DND-41 (cell line): Measurements from ENCODE around the gene ARSA.
A peak's percentile ranks its signal among the peaks of the same experiment; 100 is the strongest.
"Not testable (repeated sequence)": the region's sequence is repeated elsewhere in the genome, so short reads cannot be mapped to it uniquely, and the experiment has no call there.

Source experiments
- ATAC-seq: fragments of 200-7000 bp; cut with Tn5 transposase; 3 replicates; pipeline ENCODE4 v1.9.1; 2021; ENCODE audit warnings: low read depth; ENCODE audit not compliant: insufficient read depth
- DNase-seq: peaks from one replicate; pipeline ENCODE4 v3.0.0-alpha.2; 2020
- H2AFZ ChIP-seq: 2 replicates; pipeline ENCODE4 v1.6.0; 2012; ENCODE audit warnings: low read depth, low read length
- H3K27ac ChIP-seq: 2 replicates; pipeline ENCODE4 v1.5.1; 2012; ENCODE audit warnings: low read length, inconsistent platforms
- H3K27me3 ChIP-seq: fragments of 200-600 bp; sonication (generic); 2 replicates; pipeline ENCODE4 v1.6.0; 2012; ENCODE audit warnings: low read length, mild to moderate bottlenecking, inconsistent platforms; ENCODE audit not compliant: insufficient read depth, poor library complexity
- H3K36me3 ChIP-seq: 2 replicates; pipeline ENCODE4 v1.5.1; 2012; ENCODE audit warnings: low read length, inconsistent platforms; ENCODE audit not compliant: insufficient read depth
- H3K4me1 ChIP-seq: 2 replicates; pipeline ENCODE4 v1.5.1; 2012; ENCODE audit warnings: mild to moderate bottlenecking, low read length; ENCODE audit not compliant: insufficient read depth
- H3K4me2 ChIP-seq: 2 replicates; pipeline ENCODE4 v1.6.0; 2012; ENCODE audit warnings: mild to moderate bottlenecking, moderate library complexity, low read length, inconsistent platforms; ENCODE audit not compliant: insufficient read depth
- H3K4me3 ChIP-seq, 2 experiments: fragments of 200-600 bp in 1 of 2; shearing (Covaris generic) in 1 of 2; 2 replicates each; pipeline ENCODE4 v1.5.1; 2012 to 2016; ENCODE audit warnings: inconsistent platforms in 2 of 2, low read length in 2 of 2, mild to moderate bottlenecking in 2 of 2, low read depth in 1 of 2, moderate library complexity in 1 of 2
- H3K79me2 ChIP-seq: 2 replicates; pipeline ENCODE4 v1.6.0; 2012; ENCODE audit warnings: low read length, inconsistent platforms; ENCODE audit not compliant: insufficient read depth
- H3K9ac ChIP-seq: 2 replicates; pipeline ENCODE4 v1.6.0; 2012; ENCODE audit warnings: low read depth, mild to moderate bottlenecking, inconsistent platforms, low read length, moderate library complexity
- H3K9me3 ChIP-seq: 2 replicates; pipeline ENCODE4 v1.5.1; 2012; ENCODE audit warnings: low read length, moderate library complexity, mild to moderate bottlenecking, inconsistent platforms; ENCODE audit not compliant: insufficient read depth, severe bottlenecking
- H4K20me1 ChIP-seq: 2 replicates; pipeline ENCODE4 v1.6.0; 2012; ENCODE audit warnings: low read length; ENCODE audit not compliant: insufficient read depth
- EZH2 ChIP-seq: IDR thresholded peaks from 3 replicates; pipeline ENCODE4 v1.6.1; 2012; ENCODE audit warnings: borderline replicate concordance, low read depth, mild to moderate bottlenecking, moderate library complexity, low read length, inconsistent platforms; ENCODE audit not compliant: severe bottlenecking
- TF ChIP-seq, protein P1 (sequence below): IDR thresholded peaks from 2 replicates; pipeline ENCODE4 v1.5.1; 2012; ENCODE audit warnings: borderline replicate concordance, low read length, moderate library complexity, mild to moderate bottlenecking; ENCODE audit not compliant: poor library complexity, severe bottlenecking; ENCODE audit errors: extremely low read depth

The ARSA gene

GRCh38 chr22:50643021-50643820, 15.3 kb upstream of the ARSA start:
- H3K4me3 ChIP-seq, H4K20me1 ChIP-seq, H3K36me3 ChIP-seq, H3K4me1 ChIP-seq, ATAC-seq, H3K79me2 ChIP-seq, H3K27ac ChIP-seq, H3K9me3 ChIP-seq, H3K4me2 ChIP-seq, H2AFZ ChIP-seq, DNase-seq, H3K9ac ChIP-seq: not testable (repeated sequence)
- peaks cover 24% of the 10 kb centered on the region for H3K27me3 ChIP-seq
- peak; percentile 57 for TF ChIP-seq EZH2

GRCh38 chr22:50641696-50642607, 14.0 kb upstream of the ARSA start:
- H3K4me1 ChIP-seq: no peaks in the 10 kb centered on the region
- no peak for DNase-seq
- H4K20me1 ChIP-seq: no peaks in the 10 kb centered on the region
- no peak overlapping the region for H3K27ac ChIP-seq
- H3K79me2 ChIP-seq: no peaks in the 10 kb centered on the region
- no peak overlapping the region for H3K9ac ChIP-seq
- H3K36me3 ChIP-seq: no peaks in the 10 kb centered on the region
- no peak overlapping the region for H2AFZ ChIP-seq
- peaks cover 2% of the 10 kb centered on the region for H3K9me3 ChIP-seq
- TF ChIP-seq EZH2: no peak
- TF ChIP-seq, protein P1, sequence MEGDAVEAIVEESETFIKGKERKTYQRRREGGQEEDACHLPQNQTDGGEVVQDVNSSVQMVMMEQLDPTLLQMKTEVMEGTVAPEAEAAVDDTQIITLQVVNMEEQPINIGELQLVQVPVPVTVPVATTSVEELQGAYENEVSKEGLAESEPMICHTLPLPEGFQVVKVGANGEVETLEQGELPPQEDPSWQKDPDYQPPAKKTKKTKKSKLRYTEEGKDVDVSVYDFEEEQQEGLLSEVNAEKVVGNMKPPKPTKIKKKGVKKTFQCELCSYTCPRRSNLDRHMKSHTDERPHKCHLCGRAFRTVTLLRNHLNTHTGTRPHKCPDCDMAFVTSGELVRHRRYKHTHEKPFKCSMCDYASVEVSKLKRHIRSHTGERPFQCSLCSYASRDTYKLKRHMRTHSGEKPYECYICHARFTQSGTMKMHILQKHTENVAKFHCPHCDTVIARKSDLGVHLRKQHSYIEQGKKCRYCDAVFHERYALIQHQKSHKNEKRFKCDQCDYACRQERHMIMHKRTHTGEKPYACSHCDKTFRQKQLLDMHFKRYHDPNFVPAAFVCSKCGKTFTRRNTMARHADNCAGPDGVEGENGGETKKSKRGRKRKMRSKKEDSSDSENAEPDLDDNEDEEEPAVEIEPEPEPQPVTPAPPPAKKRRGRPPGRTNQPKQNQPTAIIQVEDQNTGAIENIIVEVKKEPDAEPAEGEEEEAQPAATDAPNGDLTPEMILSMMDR: peak; percentile 31
- no peak for ATAC-seq
- H3K4me2 ChIP-seq: no peak overlapping the region
- peaks cover 24% of the 10 kb centered on the region for H3K27me3 ChIP-seq
- no peak overlapping the region for H3K4me3 ChIP-seq

- Histone ChIP-seq H3K4me3 (no peak overlapping the region), H3K79me2 (no peaks in the 10 kb centered on the region), H3K4me1 (no peaks in the 10 kb centered on the region), H4K20me1 (no peaks in the 10 kb centered on the region), H3K9ac (no peak overlapping the region), H3K36me3 (no peaks in the 10 kb centered on the region), H3K4me2 (no peak overlapping the region), H2AFZ (no peak overlapping the region), H3K27ac (no peak overlapping the region), H3K9me3 (peaks cover 2% of the 10 kb centered on the region), H3K27me3 (peaks cover 24% of the 10 kb centered on the region)
- no peak for ATAC-seq
- TF ChIP-seq, protein P1: no peak
- no peak for TF ChIP-seq EZH2
- no peak for DNase-seq
Observed at GRCh38 chr22:50640857-50641647, 13.1 kb upstream of the ARSA start.

DNA sequence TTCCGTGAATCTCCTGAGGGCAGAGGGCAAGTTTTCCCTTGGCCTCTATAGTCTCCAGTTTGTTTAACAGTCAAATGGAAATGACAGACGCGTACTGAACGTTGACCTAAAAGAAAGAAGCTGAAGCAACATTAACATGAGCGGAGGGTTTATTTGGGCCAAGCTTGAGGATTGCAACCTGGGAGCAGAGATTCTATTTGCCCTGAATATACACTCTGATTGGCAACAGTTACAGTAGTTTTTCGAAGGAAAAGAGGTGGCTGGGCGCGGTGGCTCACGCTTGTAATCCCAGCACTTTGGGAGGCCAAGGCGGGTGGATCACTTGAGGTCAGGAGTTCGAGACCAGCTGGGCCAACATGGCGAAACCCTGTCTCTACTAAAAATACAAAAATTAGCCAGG, 12.3 kb upstream of the ARSA start:
- not testable (repeated sequence) for DNase-seq, H3K4me2 ChIP-seq, H3K9ac ChIP-seq, H3K79me2 ChIP-seq, H3K9me3 ChIP-seq, H3K27ac ChIP-seq, H3K4me1 ChIP-seq, H3K4me3 ChIP-seq, H2AFZ ChIP-seq, H3K36me3 ChIP-seq, ATAC-seq, H4K20me1 ChIP-seq
- H3K27me3 ChIP-seq: peaks cover 19% of the 10 kb centered on the region
